ENCODE results near the gene DDAH2.

DDAH2 gene

DNA sequence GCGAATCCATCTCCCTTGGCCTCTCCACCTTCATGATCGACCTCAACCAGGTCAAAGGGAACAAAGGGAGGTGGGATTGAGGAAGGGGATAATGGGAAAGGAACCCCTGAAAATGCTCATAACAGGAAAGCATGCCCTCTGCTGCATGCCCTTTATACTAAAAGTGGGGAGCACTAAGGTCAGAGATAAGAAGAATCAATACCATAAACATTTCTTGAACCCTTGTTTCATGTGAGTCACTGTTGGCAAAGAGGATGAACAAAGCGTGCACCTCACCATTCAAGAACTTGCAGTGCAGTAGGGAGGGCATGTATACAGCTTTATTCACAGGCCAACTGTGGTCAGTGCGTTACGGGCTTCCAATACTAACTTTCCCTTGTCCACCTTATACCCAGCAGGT, 31.7 kb upstream of the DDAH2 start:
- no peak for DNase-seq

GRCh38 chr6:31758281-31758680, 29.2 kb upstream of the DDAH2 start:
- no peak for DNase-seq

DNA sequence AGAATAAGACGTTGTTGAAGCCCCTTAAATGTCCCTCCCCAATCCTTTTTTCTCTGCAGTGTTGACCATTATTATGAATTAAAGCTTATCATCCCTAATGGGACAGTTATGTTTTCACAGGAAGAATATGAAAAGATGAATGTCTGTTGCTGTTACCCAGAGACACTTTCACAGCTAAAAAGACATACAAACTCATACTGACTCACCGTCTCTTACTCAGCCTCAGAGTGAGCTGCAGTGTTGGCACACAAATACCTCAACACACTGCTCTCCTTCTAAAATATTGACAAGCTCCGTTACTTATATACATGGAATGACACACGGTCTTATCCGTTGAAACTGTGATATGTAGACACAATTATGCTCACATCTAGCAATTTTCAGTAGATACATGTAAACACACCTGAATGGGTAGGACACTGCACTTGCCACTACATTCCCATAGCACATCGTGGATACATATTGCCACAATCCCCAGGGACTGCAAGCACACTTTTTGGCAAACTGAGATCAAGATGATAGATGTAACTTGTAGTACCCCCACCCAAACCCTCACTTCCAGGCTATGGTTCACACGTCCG, 23.7 kb upstream of the DDAH2 start:
- no peak for DNase-seq

GRCh38 chr6:31750411-31751022, 21.4 kb upstream of the DDAH2 start:
- DNase-seq = no peak

- no peak for DNase-seq
These were observed 20.4 kb upstream of the DDAH2 start for GRCh38 chr6:31749301-31750036.

- DNase-seq = no peak
These were observed 15.3 kb upstream of the DDAH2 start for GRCh38 chr6:31744422-31744821.

GRCh38 chr6:31742894-31743293, 13.8 kb upstream of the DDAH2 start:
- no peak for DNase-seq

DNA sequence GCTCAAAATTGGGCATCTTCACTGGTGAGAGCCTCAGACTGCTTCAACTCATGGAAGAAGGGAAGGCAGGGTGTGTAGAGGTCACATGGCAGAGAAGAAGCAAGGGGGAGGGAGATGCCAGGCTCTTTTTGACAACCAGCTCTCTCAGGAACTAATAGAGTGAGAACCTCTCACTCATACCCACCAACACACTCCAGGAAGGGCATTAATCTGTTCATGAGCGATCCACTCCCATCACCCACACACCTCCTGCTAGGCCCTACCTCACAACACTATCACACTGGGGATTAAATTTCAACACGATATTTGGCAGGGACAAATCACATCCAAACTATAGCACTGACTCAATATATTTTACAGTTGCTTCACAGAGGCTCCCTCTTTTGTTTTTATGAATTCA, 12.7 kb upstream of the DDAH2 start:
- DNase-seq = no peak

- DNase-seq = no peak
These were observed 11.5 kb upstream of the DDAH2 start for GRCh38 chr6:31740397-31741223.

GRCh38 chr6:31739639-31740396, 10.7 kb upstream of the DDAH2 start, which contains the start of gene MSH5:
Gene MSH5 (plus strand): TSS chr6:31740005. CDS start chr6:31740467, 462 bp downstream.
- peak; percentile 91 for DNase-seq

- peak; percentile 45 for DNase-seq
These were observed 9.2 kb upstream of the DDAH2 start for GRCh38 chr6:31737991-31738979.

DNA sequence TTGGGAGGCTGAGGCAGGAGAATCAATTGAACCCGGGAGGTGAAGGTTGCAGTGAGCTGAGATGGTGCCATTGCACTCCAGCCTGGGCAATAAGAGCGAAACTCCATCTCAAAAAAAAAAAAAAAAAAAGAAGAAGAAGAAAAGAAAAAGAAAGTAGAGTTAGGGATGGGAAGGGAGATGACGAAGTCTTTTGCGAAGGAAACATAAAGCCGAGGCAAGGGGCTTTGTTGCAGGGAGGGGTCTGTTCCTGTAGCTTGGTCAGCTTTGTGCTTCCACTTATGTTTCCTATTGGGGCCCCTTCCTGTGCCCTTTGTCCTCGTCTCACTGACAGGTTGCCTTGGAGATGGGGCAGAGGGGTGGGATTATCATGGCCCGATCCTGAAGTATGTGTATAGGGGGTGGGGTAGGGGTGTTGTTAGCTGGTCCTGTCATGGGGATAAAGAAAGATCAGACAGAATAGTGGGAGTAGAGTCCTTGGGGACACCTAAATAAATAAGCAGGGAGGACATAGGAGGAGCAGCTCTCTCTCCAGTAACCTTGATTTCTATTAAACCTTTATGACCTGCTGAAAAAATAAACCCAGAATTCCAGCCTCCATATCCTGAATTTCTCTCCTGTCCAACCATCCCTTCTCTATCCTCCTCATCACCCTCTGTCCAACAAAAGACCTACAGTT, 8.4 kb upstream of the DDAH2 start:
- no peak for DNase-seq

- DNase-seq = no peak
These were observed 7.7 kb upstream of the DDAH2 start for GRCh38 chr6:31736768-31737314.

DNA sequence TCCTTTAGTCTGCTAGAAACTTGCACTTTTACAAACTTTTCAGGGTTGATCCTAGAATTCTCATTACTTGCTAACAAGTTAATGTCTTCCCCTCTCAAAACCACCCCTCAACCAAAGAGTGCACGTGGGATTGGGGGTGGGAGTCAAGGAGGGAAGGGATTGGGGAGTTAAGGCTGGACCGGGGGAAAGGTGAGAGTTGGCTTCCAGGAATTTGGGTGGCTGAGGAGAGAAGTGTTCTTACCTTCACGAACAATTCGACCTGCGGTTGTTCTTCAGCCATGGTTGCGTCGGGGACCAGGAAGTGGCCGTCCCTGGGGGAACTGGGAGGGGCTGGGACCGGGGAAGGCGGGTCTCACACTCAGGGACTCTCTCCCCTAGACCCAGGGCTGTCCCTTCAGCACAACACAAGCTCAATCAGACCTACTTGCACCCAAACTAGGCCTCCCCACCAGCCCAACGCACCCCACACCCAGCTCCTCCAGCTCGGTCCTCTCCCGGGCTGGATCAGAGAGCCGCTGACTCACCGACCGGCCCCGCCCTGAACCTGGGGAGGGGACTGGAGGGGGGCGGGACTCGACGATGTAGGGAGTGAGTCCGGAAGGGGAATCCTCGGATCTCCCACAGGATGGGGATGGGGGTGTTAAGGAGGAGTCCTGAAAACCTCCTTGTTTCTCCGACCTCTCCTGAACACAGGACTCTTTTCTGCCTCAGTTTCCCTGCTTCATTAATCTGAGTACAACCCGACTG, 7.1 kb upstream of the DDAH2 start, which contains the start of gene CLIC1:
TSS of gene CLIC1 (minus strand) at position 510 of the 747 bp plus-strand sequence. CDS start at position 280, 230 bp downstream.
- DNase-seq = peak; percentile 64

- DNase-seq = peak; percentile 33
These were observed 5.8 kb upstream of the DDAH2 start for GRCh38 chr6:31734821-31735406.

DNA sequence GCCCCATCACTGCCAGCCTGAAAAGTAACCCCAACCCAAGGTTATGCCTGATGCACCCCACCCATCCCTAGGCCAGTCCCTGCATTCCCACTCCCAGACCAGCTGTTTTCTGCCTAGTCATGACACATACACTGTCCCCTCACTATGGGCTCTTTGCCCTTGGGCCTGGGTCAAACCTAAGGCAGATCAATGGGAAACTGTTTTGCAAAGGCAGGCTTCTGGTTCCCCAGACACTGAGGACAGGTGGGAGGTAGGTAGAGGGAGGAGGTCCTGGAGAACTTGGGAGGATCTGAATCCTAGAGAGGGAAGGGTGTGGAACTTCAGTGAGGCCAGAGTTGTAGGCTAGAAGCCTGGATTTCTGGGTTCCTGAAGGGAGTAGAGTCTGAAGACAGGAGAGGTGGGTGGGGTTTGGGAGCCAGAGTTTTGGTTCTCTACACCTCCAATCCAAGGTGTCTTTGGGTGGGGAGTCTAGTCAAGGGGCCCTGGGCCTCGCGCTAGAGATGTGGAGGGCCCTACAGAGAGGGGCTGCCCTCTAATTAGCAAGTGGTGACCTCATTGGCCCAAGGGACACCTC, 5.2 kb upstream of the DDAH2 start:
- no peak for DNase-seq

GRCh38 chr6:31733734-31734133, 4.6 kb upstream of the DDAH2 start:
- DNase-seq = no peak

DNA sequence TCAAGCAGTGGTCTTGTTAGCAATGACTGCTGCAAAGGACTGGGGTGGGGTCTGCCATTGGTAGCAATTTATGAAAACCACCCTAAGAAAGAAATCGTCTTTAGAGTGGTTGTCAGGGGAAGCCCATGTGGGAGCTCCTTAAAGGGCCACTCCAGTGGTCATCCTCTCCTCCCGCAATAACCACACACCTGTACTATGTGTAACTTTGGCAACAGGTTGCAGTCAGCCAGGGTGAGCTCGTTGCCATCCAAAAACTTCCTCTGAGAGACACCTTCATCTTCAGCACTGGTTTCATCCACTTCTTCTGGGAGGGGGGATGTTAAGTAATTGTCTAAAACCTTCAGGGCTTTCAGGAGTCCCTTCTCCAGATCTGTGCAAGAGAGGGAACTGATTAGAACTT, 2.9 kb upstream of the DDAH2 start:
- DNase-seq = no peak

DNA sequence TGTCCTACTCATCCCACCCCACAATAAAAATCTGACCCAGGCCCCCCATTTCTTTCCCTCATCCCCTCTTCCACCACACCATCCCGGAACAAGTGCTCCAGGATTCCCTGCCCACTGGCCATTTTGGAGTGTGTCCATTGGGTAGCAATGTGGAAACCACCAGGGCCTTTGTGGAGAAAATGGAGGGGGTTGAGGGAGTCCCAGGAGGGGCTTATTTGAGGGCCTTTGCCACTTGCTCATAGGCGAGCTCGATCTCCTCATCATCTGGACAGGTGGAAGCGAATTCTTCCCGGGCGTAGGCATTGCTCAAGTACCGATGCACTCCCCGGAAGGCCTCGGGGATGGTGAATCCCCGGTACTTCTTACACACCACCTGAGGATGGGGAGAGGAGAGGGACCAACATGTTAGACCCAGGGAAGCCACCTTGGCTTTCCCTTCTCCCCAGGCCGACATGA, 1.6 kb upstream of the DDAH2 start:
- DNase-seq = no peak
